GM12878 (cell line): ENCODE measurements around the gene RALGPS1. TPM values are rescaled to one million over a fixed set of nuclear protein-coding genes. Genes with fewer than 3 reads are reported as not detected.

Experiments
- ATAC-seq: fragments of 200-7000 bp; cut with Tn5 transposase; 3 replicates; pipeline ENCODE4 v1.9.1; 2020; ENCODE audit warnings: mild to moderate bottlenecking, moderate library complexity
- BruUV-seq: library from RNA; stranded (reverse); fragments of 400-500 nt; replicated peaks from 2 replicates; lab custom pipeline; 2021; lab: Mats Ljungman, UMichigan
- CTCF ChIA-PET: fragments of 300-600 bp; sonication (Branson Sonifier 250); formaldehyde crosslinking; extraction: SDS; loops from one replicate; lab custom pipeline; 2021; ENCODE audit warnings: inconsistent platforms; lab: Yijun Ruan, JAX
- POLR2A ChIA-PET: fragments of 350-600 bp; formaldehyde crosslinking; extraction: SDS; loops from one replicate; lab custom pipeline; 2021; ENCODE audit warnings: inconsistent platforms; lab: Charles Lee
- RAD21 ChIA-PET: fragments of 300-600 bp; sonication (Branson Sonifier 250); formaldehyde crosslinking; loops from one replicate; lab custom pipeline; 2023; ENCODE audit warnings: antibody characterized with exemption; ENCODE audit not compliant: unreplicated experiment; lab: Charles Lee
- SMC1A ChIA-PET: fragments of 300-600 bp; sonication (Branson Sonifier 250); formaldehyde crosslinking; loops from one replicate; lab custom pipeline; 2023; ENCODE audit not compliant: unreplicated experiment, uncharacterized antibody; lab: Charles Lee
- DNase-seq: peaks from one replicate; pipeline ENCODE4 v3.0.0-alpha.2; 2011; ENCODE audit warnings: low read depth, low spot score
- FAIRE-seq: peaks from 3 replicates; lab custom pipeline; 2011; peaks lifted over from hg19 to GRCh38; lab: Jason Lieb, UNC
- H2AFZ ChIP-seq: 2 replicates; pipeline ENCODE4 v1.6.0; 2011; ENCODE audit warnings: low read depth, low read length, control low read depth; ENCODE audit not compliant: control insufficient read depth
- H3K27ac ChIP-seq: 2 replicates; pipeline ENCODE4 v1.5.1; 2011; ENCODE audit warnings: control low read depth; ENCODE audit not compliant: control insufficient read depth, insufficient read depth
- H3K27me3 ChIP-seq, 2 experiments: replicated peaks in 1 of 2; 2 replicates each; pipeline versions ENCODE4 v1.6.0 to v1.6.1; 2011; ENCODE audit warnings: low read length in 1 of 2; ENCODE audit not compliant: control insufficient read depth in 2 of 2, insufficient read depth in 2 of 2
- H3K36me3 ChIP-seq, 2 experiments: 2 replicates each; pipeline ENCODE4 v1.5.1; 2011; ENCODE audit warnings: low read length in 1 of 2; ENCODE audit not compliant: control insufficient read depth in 2 of 2, insufficient read depth in 2 of 2
- H3K4me1 ChIP-seq: 2 replicates; pipeline ENCODE4 v1.6.1; 2011; ENCODE audit warnings: mild to moderate bottlenecking, low read length, moderate library complexity, mixed read lengths; ENCODE audit not compliant: control insufficient read depth, insufficient read depth
- H3K4me2 ChIP-seq: 2 replicates; pipeline ENCODE4 v1.6.0; 2011; ENCODE audit warnings: control low read depth; ENCODE audit not compliant: control insufficient read depth, insufficient read depth
- H3K4me3 ChIP-seq: fragments of 200-600 bp; sonication (generic); 2 replicates; pipeline ENCODE4 v1.5.1; 2016
- H3K79me2 ChIP-seq: 2 replicates; pipeline ENCODE4 v1.6.0; 2011; ENCODE audit warnings: low read length; ENCODE audit not compliant: control insufficient read depth, insufficient read depth
- H3K9ac ChIP-seq: 2 replicates; pipeline ENCODE4 v1.8.0; 2011; ENCODE audit warnings: low read length, control low read depth, mixed read lengths; ENCODE audit not compliant: control insufficient read depth, insufficient read depth
- H3K9me3 ChIP-seq: replicated peaks from 3 replicates; pipeline ENCODE4 v1.5.1; 2011; ENCODE audit warnings: mild to moderate bottlenecking, low read length; ENCODE audit not compliant: control insufficient read depth, insufficient read depth
- H4K20me1 ChIP-seq: 2 replicates; pipeline ENCODE4 v1.6.0; 2011; ENCODE audit not compliant: control insufficient read depth, insufficient read depth
- BCL11A ChIP-seq: IDR thresholded peaks from 2 replicates; pipeline ENCODE4 v1.6.1; 2011; ENCODE audit warnings: low read depth, low read length
- BCLAF1 ChIP-seq: fragments of 450-650 bp; IDR thresholded peaks from 2 replicates; pipeline ENCODE4 v1.6.1; 2017; ENCODE audit warnings: antibody characterized with exemption, mild to moderate bottlenecking, moderate library complexity
- CBX3 ChIP-seq: fragments of 200-600 bp; sonication (generic); IDR thresholded peaks from 2 replicates; pipeline ENCODE4 v1.6.1; 2016; ENCODE audit warnings: low read depth, borderline replicate concordance
- CHD1 ChIP-seq: IDR thresholded peaks from 2 replicates; pipeline ENCODE4 v1.6.1; 2012; ENCODE audit warnings: low read depth, low read length, improper control_type of control experiment
- HDGF ChIP-seq: fragments of 450-650 bp; IDR thresholded peaks from 2 replicates; pipeline ENCODE4 v1.6.1; 2016; ENCODE audit warnings: antibody characterized with exemption
- PML ChIP-seq: IDR thresholded peaks from 2 replicates; pipeline ENCODE4 v1.6.1; 2012; ENCODE audit warnings: low read length, inconsistent platforms
- SMAD1 ChIP-seq: fragments of 450-650 bp; IDR thresholded peaks from 2 replicates; pipeline ENCODE4 v1.6.1; 2018; ENCODE audit warnings: mild to moderate bottlenecking, low read depth; ENCODE audit not compliant: partially characterized antibody
- SREBF1 ChIP-seq: IDR thresholded peaks from 2 replicates; pipeline ENCODE4 v1.6.1; 2012; ENCODE audit warnings: mild to moderate bottlenecking, low read length
- SUZ12 ChIP-seq: fragments of 200-600 bp; sonication (generic); IDR thresholded peaks from one replicate; pipeline ENCODE4 v1.6.1; 2018; ENCODE audit warnings: antibody characterized with exemption, mild to moderate bottlenecking; ENCODE audit not compliant: unreplicated experiment
- TCF7 ChIP-seq: IDR thresholded peaks from 2 replicates; pipeline ENCODE4 v1.6.1; 2014; ENCODE audit warnings: antibody characterized with exemption, borderline replicate concordance
- WRNIP1 ChIP-seq: IDR thresholded peaks from 2 replicates; pipeline ENCODE4 v1.6.1; 2011; ENCODE audit warnings: low read depth, low read length, improper control_type of control experiment, borderline replicate concordance
- YY1 ChIP-seq: IDR thresholded peaks from 2 replicates; pipeline ENCODE4 v1.6.1; 2011; ENCODE audit warnings: low read depth, mild to moderate bottlenecking, low read length
- WGBS: methylation state at CpG from one replicate; pipeline ENCODE4 v1.1.6; 2016; ENCODE audit warnings: low lambda C conversion rate; ENCODE audit not compliant: insufficient replicate concordance, insufficient coverage; ENCODE audit errors: missing lambda C conversion rate; 5-methylcytosine and 5-hydroxymethylcytosine counted together
- in situ Hi-C: fragments of 300-500 bp; cut with MboI; formaldehyde crosslinking; loops from 9 replicates; pipeline ENCODE4 v1.14.3; 2018; ENCODE audit warnings: mixed read lengths
- intact Hi-C: fragments of 100-400 bp; cut with micrococcal nuclease; formaldehyde crosslinking; loops from one replicate; pipeline ENCODE4 v1.14.2; 2022; ENCODE audit not compliant: unreplicated experiment
- polyA plus RNA-seq, 11 experiments: library from polyadenylated mRNA; depleted of rRNA in 4 of 11; unstranded in 6 of 11; stranded (reverse) in 5 of 11; fragments of >200 nt; fragmentation: Nextera tagmentation in 4 of 11; fragmentation: Illumina TruSeq in 1 of 11; extraction: Ambion mirVana in 4 of 11; extraction: Trizol in 1 of 11; gene quantifications; 1 replicate in 1 of 11; 2 replicates in 10 of 11; pipeline versions ENCODE4 v1.2.1 to v1.2.3, GENCODE V29; 2011 to 2016; ENCODE audit warnings: inconsistent platforms in 2 of 11, missing spikeins in 2 of 11, low read depth in 1 of 11
- total RNA-seq, 4 experiments: library from RNA; depleted of rRNA in 3 of 4; stranded (reverse); fragments of >200 nt in 3 of 4; fragmentation: Illumina TruSeq in 1 of 4; extraction: Trizol in 1 of 4; gene quantifications; 2 replicates each; pipeline versions ENCODE4 v1.2.1 to v1.2.3, GENCODE V29; 2013 to 2021
- TF ChIP-seq, protein P1 (sequence below): fragments of 450-650 bp; IDR thresholded peaks from 2 replicates; pipeline ENCODE4 v1.6.1; 2016; ENCODE audit warnings: mild to moderate bottlenecking
- TF ChIP-seq, protein P2 (sequence below): fragments of 450-650 bp; IDR thresholded peaks from 2 replicates; pipeline ENCODE4 v1.6.1; 2017; ENCODE audit warnings: mild to moderate bottlenecking, moderate library complexity
- TF ChIP-seq, protein P3 (sequence below): IDR thresholded peaks from 2 replicates; pipeline ENCODE4 v1.6.1; 2011; ENCODE audit warnings: low read depth, mild to moderate bottlenecking, low read length, moderate library complexity, borderline replicate concordance; ENCODE audit errors: extremely low read depth

RALGPS1 gene
- total and polyA plus RNA-seq, 10 of the 15 experiments (the other 5 are each of a cell fraction or from before 2014, with no cell fraction given): 0.13 to 5.6 (median 2.7) TPM

DNA sequence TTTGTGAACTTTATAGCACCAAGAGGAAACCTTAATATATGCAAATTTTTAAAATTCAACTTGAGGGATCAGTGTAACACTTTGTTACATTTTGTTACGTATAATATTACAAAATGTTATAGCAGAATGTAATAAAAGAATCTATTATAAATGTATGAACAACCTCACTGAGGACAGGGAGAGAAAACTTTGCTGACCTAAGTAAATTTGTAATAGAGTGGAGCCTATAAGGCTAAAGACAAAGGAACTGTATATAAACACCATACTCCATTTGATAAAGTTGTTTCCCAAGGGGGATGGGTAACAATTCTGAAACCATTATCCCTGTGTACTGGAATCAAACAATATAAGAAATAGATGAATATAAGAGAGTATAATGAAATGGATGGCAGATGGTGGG is 130.6 kb downstream of the RALGPS1 start (continued):
- TF ChIP-seq, protein P1, sequence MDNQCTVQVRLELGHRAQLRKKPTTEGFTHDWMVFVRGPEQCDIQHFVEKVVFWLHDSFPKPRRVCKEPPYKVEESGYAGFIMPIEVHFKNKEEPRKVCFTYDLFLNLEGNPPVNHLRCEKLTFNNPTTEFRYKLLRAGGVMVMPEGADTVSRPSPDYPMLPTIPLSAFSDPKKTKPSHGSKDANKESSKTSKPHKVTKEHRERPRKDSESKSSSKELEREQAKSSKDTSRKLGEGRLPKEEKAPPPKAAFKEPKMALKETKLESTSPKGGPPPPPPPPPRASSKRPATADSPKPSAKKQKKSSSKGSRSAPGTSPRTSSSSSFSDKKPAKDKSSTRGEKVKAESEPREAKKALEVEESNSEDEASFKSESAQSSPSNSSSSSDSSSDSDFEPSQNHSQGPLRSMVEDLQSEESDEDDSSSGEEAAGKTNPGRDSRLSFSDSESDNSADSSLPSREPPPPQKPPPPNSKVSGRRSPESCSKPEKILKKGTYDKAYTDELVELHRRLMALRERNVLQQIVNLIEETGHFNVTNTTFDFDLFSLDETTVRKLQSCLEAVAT: no peak
- TF ChIP-seq TCF7: no peak
- TF ChIP-seq, all 136 proteins: peak for 0

DNA sequence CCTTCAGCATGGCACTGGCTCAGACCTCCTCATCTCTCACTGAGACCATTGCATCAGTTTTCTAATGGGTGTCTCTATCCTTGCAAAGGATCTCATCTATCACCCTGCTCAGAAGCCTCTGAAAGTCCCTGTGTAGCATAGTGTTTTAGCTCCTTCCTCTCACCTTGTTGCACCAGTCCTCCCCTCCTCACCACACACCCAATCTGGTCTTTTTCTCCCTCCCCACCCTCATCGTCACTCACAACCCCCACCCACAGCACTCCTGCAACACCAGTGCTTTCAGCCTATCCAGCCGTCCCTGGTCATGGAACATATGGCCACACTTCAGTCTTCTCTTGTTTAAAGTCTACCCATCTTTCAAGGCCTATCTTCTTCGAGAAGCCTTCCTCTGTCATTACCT is 133.4 kb downstream of the RALGPS1 start:
- RAD21 ChIA-PET: interaction anchor here (1.0 to 1.9 kb wide), 4 partner anchors 13 to 62 kb away, joined by 4 to 9 read pairs (median 7); no protein-coding TSS in a partner anchor
- FAIRE-seq (no peak), ATAC-seq (no peak), DNase-seq (no peak)
- POLR2A ChIA-PET: no interaction called here
- H3K9me3 ChIP-seq: no peaks in the 10 kb centered on the region
- SMC1A ChIA-PET: interaction anchor here (1.1 to 1.6 kb wide), 6 partner anchors 15 to 122 kb away, joined by 3 to 11 read pairs (median 4); no protein-coding TSS in a partner anchor
- no peak overlapping the region for H2AFZ ChIP-seq
- H4K20me1 ChIP-seq: 0 out of 2 replicates have a peak, but pooled peaks cover 2% of the 10 kb centered on the region
- BruUV-seq: no TSS peak
- CTCF ChIA-PET: interaction anchor here (1.4 to 1.8 kb wide), 3 partner anchors 74 to 150 kb away, joined by 3 to 5 read pairs (median 3); no protein-coding TSS in a partner anchor
- H3K4me1 ChIP-seq: peaks cover 12% of the 10 kb centered on the region
- intact Hi-C loops: no loop called here
- H3K36me3 ChIP-seq: no peaks in the 10 kb centered on the region
- 95% methylated on average over 2 of the region's 3 CpGs for WGBS
- no peaks in the 10 kb centered on the region for H3K79me2 ChIP-seq
- H3K9ac ChIP-seq: no peak overlapping the region
- no peaks in the 10 kb centered on the region for H3K27me3 ChIP-seq
- in situ Hi-C loops: no loop called here
- no peak overlapping the region for H3K4me2 ChIP-seq
- H3K27ac ChIP-seq: no peak overlapping the region
- no peak overlapping the region for H3K4me3 ChIP-seq
- TF ChIP-seq SUZ12 (no peak), CHD1 (no peak), BCL11A (no peak), CBX3 (no peak), HDGF (no peak), SMAD1 (no peak), BCLAF1 (no peak), WRNIP1 (no peak), SREBF1 (no peak), PML (no peak), YY1 (no peak)
- TF ChIP-seq, protein P2, sequence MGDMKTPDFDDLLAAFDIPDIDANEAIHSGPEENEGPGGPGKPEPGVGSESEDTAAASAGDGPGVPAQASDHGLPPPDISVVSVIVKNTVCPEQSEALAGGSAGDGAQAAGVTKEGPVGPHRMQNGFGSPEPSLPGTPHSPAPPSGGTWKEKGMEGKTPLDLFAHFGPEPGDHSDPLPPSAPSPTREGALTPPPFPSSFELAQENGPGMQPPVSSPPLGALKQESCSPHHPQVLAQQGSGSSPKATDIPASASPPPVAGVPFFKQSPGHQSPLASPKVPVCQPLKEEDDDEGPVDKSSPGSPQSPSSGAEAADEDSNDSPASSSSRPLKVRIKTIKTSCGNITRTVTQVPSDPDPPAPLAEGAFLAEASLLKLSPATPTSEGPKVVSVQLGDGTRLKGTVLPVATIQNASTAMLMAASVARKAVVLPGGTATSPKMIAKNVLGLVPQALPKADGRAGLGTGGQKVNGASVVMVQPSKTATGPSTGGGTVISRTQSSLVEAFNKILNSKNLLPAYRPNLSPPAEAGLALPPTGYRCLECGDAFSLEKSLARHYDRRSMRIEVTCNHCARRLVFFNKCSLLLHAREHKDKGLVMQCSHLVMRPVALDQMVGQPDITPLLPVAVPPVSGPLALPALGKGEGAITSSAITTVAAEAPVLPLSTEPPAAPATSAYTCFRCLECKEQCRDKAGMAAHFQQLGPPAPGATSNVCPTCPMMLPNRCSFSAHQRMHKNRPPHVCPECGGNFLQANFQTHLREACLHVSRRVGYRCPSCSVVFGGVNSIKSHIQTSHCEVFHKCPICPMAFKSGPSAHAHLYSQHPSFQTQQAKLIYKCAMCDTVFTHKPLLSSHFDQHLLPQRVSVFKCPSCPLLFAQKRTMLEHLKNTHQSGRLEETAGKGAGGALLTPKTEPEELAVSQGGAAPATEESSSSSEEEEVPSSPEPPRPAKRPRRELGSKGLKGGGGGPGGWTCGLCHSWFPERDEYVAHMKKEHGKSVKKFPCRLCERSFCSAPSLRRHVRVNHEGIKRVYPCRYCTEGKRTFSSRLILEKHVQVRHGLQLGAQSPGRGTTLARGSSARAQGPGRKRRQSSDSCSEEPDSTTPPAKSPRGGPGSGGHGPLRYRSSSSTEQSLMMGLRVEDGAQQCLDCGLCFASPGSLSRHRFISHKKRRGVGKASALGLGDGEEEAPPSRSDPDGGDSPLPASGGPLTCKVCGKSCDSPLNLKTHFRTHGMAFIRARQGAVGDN: no peak
- TF ChIP-seq, protein P3, sequence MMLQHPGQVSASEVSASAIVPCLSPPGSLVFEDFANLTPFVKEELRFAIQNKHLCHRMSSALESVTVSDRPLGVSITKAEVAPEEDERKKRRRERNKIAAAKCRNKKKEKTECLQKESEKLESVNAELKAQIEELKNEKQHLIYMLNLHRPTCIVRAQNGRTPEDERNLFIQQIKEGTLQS: no peak
